GM19023 (cell line): Measurements from ENCODE around the gene SLC25A52.
"Not testable (repeated sequence)": the region's sequence is repeated elsewhere in the genome, so short reads cannot be mapped to it uniquely, and the experiment has no call there.

Source experiments
- ATAC-seq: cut with Tn5 transposase; IDR thresholded peaks from one replicate; pipeline ENCODE4 v1.9.1; 2021; ENCODE audit warnings: mild to moderate bottlenecking, moderate library complexity; ENCODE audit not compliant: unreplicated experiment

SLC25A52 gene

DNA sequence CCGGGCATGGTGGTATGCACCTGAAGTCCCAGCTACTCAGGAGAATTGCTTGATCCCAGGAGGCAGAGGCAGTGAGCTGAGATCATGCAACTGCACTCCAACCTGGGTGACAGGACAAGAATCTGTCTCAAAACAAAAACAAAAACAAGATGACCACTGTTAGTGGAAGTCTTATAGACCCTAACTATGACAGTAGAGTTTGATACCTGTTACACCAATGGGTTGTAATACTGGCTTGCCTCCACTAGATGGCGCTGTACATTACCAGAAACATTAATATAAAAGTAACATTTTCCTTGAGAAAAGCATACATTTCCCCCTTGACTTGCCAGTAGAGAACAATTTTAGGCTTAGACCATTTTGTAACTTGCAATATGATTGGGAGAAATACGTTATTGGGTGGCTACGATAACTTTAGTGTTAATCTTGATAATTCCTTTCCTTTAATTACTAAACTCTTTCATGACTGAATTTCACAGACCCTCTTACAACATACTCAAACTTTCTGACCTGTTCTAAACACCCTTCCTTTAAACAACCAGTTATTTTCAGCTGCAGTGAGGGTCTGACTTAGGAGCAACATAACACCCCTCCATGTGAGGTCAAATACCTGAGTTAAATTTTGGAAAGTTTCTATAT lies 19.5 kb downstream of the SLC25A52 start:
- ATAC-seq: no peak

- no peak for ATAC-seq
Observed at GRCh38 chr18:31740180-31740579, 20.5 kb downstream of the SLC25A52 start.

DNA sequence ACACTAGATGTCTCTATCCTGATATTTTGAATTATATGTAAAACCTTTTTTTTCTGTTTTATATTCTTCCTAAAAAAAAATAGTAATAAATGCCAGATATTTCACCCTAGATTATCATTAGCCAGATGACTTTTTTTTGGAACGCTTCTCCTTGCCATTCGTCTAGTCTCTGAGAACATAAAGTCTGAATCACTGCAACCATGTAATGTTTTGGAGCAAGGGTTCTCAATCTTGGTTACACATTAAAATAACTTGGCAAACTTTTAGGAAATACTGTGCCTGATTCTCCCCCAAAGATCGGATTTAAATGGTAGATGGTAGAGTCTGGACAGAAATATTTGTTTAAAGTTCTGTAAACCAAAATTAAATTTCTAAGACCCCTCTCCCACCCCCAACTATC lies 21.0 kb downstream of the SLC25A52 start:
- no peak for ATAC-seq

- ATAC-seq: no peak
Observed at GRCh38 chr18:31738460-31739407, 21.9 kb downstream of the SLC25A52 start.

GRCh38 chr18:31736630-31737029 lies 24.1 kb downstream of the SLC25A52 start:
- no peak for ATAC-seq

DNA sequence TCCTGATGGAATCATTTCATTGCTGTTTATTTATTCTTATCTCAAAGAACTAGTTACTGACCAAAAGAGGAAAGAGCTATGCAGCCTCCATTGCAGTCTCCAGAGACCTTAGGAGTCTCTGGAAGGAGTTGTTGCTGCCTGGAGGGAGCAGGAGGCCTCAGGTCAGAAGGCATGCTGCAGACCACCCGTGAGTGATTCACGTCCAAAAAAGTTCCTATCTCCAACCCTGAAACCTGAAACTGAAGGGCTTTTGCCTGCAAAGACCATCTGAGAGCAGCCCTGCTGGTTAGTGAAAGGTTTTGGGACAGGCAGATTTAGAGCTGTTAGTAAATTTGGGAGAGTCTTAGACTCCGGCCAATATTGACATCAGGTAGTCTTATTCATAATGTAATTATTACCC lies 29.1 kb downstream of the SLC25A52 start:
- no peak for ATAC-seq

DNA sequence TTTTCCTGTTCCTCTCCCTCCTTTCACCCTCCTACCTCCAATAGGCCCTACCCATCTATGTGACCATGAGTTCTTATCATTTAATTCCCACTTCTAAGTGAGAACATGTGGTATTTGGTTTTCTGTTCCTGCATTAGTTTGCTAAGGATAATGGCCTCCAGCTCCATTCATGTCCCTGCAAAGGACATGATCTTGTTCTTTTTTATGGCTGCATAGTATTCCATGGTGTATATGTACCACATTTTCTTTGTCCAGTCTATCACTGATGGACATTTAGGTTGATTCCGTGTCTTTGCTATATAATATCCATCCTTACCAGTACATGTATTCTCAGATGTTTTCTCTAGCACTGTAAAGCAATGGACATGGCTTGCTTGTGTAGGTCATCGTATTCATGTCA lies 31.5 kb downstream of the SLC25A52 start:
- not testable (repeated sequence) for ATAC-seq

GRCh38 chr18:31723990-31724711 lies 36.5 kb downstream of the SLC25A52 start:
- ATAC-seq: peak; percentile 41

GRCh38 chr18:31723639-31723989 lies 37.1 kb downstream of the SLC25A52 start:
- no peak for ATAC-seq

DNA sequence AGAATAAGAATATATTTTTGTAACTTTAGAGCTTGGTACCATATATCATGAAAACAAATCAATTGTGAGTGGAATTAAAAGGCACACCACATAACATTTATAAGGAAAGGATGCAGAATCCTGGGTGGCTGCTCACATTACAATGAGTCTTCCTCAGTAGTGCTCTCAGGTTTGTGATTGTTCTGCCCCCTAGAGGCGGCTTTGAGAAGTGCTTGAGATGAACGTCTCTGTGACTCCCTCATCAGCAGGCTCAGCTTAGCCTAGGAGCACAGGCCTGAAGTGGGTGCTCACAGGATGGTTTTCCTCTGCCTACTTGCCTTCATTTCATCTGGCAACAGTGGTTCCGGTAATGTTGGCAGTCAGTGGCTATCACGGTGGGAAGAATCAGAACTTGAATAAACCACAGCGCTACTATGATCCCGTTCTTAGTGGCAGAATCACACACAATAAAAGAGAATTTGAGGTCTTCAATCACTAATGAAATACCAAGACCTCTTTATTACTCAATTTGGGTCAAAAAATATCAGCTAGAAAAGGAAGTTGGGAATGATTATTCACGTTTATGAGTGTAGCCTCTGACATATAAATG lies 38.2 kb downstream of the SLC25A52 start:
- ATAC-seq: peak; percentile 98

- ATAC-seq: no peak
Observed at GRCh38 chr18:31721601-31722000, 39.1 kb downstream of the SLC25A52 start.

DNA sequence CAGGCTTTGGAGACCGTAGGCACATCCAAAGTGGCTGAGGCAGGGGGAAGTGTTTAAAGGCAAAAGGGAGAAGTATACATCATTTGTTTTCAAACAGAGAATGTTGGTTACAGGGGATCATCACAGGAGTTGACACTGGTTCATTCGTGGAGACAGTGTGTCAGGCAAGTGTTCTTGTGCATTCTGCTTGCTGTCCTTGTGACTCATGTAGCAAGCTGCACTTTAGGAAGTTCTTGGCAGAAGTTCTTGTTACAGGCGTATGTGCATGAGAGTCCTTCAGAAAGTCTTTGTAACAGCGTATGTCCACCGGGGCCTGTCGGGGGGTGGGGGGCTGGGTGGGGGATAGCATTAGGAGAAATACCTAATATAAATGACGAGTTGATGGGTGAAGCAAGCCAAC lies 39.8 kb downstream of the SLC25A52 start:
- no peak for ATAC-seq

- ATAC-seq: no peak
Observed at GRCh38 chr18:31719363-31720006, 41.2 kb downstream of the SLC25A52 start.

- no peak for ATAC-seq
Observed at GRCh38 chr18:31718386-31718785, 42.3 kb downstream of the SLC25A52 start.

DNA sequence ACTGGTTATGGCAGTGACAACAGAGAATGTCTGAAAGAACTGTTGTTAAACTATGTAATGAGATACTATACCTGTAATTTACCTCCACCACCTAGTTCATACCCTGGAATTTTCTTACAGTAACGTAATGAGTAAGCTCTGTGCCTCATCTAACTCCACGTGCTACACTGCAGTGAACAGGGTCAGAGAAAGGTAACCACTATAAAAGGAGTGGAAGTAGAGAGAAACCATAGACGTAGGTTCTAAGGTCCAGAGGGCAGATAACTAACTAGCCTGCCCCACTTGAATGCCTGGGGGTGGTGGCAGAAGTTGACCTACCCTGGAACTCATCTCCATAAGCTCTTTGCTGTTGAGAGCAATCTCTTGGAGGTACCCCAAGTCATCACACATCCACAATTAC lies 44.3 kb downstream of the SLC25A52 start:
- no peak for ATAC-seq

- no peak for ATAC-seq
Observed at GRCh38 chr18:31711365-31712172, 49.1 kb downstream of the SLC25A52 start.

GRCh38 chr18:31710826-31711225 lies 49.9 kb downstream of the SLC25A52 start:
- ATAC-seq: no peak
